ENCODE data around the gene PARD6G. TPM values are rescaled to one million over a fixed set of nuclear protein-coding genes. Genes with fewer than 3 reads are reported as not detected.

Gene PARD6G
- total and polyA plus RNA-seq, 2 of the 13 experiments (the other 11 are each of a cell fraction or from before 2014, with no cell fraction given), result 3.6 to 7.4 TPM

GRCh38 chr18:80246445-80247392, 595 bp downstream of the PARD6G start (continued):
- TF ChIP-seq CCAR2 (optimal IDR thresholded peaks at IDR 0.05; ENCODE audit: low read depth, low read length) (no peak), ZNF280B (CRISPR knock-in tag; IDR thresholded peaks at IDR 0.05; ENCODE audit: borderline replicate concordance) (no peak), ELK4 (CRISPR knock-in tag; IDR thresholded peaks at IDR 0.05; ENCODE audit: borderline replicate concordance) (no peak), ZNF737 (CRISPR knock-in tag; IDR thresholded peaks at IDR 0.05; ENCODE audit: borderline replicate concordance) (no peak), U2AF2 (IDR thresholded peaks at IDR 0.05; ENCODE audit: low read depth, low read length) (no peak), FLYWCH1 (CRISPR knock-in tag; IDR thresholded peaks at IDR 0.05) (no peak), CBX2 (IDR thresholded peaks at IDR 0.05; ENCODE audit: low read depth, low read length) (no peak), CBX2 (CRISPR knock-in tag; IDR thresholded peaks at IDR 0.05; ENCODE audit: low read depth) (no peak), ZNF687 (CRISPR knock-in tag; IDR thresholded peaks at IDR 0.05) (peak; percentile 37; the same call in 1 of the 2 replicates), STAT5B (CRISPR knock-in tag; IDR thresholded peaks at IDR 0.05) (no peak), NFKB2 (CRISPR knock-in tag; IDR thresholded peaks at IDR 0.05; ENCODE audit: borderline replicate concordance) (no peak), SSRP1 (CRISPR knock-in tag; IDR thresholded peaks at IDR 0.05) (no peak), ZNF775 (CRISPR knock-in tag; IDR thresholded peaks at IDR 0.05; ENCODE audit: borderline replicate concordance) (no peak), ZNF574 (CRISPR knock-in tag; IDR thresholded peaks at IDR 0.05) (no peak), DBP (CRISPR knock-in tag; IDR thresholded peaks at IDR 0.05; ENCODE audit: not compliant biosample characterization) (no peak), SOX6 (IDR thresholded peaks at IDR 0.05) (no peak), SOX6 (CRISPR knock-in tag; IDR thresholded peaks at IDR 0.05) (no peak), MED13 (CRISPR knock-in tag; IDR thresholded peaks at IDR 0.05) (no peak), KLF11 (CRISPR knock-in tag; IDR thresholded peaks at IDR 0.05) (no peak)

Measured in HepG2 (cell line).